Hindlimb muscle (tissue), 1 donor: ENCODE data around the gene UCK2. TPM values are rescaled to one million over a fixed set of nuclear protein-coding genes. Genes with fewer than 3 reads are reported as not detected.

Source experiments
- DNase-seq: peaks from one replicate; pipeline ENCODE4 v3.0.0-alpha.2; 2013
- polyA plus RNA-seq: library from polyadenylated mRNA; unstranded; fragments of 120-200 nt; gene quantifications from one replicate; pipeline ENCODE4 v1.2.1, GENCODE V29; 2013; ENCODE audit not compliant: insufficient read length

The UCK2 gene
- polyA plus RNA-seq, 1 donor, result 16.5 TPM

DNA sequence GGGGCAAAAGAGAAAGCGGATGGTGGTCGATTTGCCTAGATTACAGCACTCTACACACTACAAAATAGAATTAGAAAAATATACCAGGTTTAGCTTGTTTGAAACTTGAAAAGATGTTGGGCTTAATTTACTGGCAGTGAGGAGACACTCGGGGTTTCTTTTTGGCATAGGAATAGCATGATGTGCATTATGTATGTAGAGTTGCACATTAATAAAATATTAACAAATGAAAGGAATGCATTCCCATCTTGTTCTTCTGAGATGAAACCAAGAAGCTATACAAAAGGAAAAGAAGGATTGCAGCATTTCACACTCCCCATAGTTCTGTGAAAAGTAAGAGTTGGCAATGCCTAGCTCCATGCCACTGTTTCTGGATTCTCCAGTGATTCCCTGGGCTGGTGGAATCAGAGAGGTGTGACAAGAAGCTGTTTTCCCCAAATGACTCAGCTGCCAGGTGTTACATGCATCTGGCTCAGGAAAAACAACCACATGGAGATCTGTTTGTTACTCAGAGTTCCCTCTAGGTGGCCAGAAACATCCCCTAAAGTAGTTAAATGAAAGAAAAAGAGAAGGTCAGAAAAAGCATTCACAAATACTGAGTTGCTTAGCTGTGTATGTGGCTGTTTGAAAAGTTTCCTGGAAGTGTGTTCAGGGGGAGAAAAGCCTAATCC is 115.6 kb downstream of the UCK2 start:
- DNase-seq, result peak; percentile 4

GRCh38 chr1:165945911-165946310 is 118.5 kb downstream of the UCK2 start:
- no peak for DNase-seq

DNA sequence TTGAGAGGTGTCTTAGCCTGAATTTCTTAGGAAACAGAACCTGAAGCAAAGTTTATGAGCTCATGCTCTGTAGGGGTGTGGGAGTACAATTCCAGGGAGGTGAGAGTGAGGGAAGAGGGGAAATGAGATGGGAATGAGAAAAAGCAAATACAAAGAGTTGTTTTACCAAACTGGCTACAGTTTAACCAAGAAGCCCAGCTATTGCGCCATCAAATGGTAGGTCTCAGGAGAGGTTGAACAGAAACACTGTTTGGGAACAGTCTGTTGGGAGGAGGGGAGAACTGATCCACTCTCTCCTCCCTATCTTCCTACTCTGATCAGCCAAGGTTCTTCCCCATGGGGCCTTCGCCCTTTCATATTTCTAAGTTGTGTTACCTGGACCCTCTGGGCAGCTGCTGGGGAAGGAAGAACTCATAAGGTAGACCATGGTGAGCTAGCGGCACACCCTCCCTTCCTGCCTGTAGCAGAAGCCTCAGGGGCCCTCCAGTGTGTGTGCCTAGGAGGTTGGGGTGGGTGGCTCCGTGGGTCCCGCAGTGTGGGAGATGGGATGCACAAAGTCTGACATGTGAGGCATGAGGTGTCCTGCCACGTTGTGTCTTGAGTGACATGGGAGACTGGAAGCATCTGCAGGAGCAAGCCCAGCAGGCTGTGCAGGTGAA is 120.5 kb downstream of the UCK2 start:
- DNase-seq, result no peak

- peak; percentile 31 for DNase-seq
Observed at GRCh38 chr1:165949335-165950130, 122.1 kb downstream of the UCK2 start.

- peak; percentile 31 for DNase-seq
Observed at GRCh38 chr1:165954940-165955339, 127.5 kb downstream of the UCK2 start.

GRCh38 chr1:165958306-165958705 is 130.9 kb downstream of the UCK2 start:
- no peak for DNase-seq

DNA sequence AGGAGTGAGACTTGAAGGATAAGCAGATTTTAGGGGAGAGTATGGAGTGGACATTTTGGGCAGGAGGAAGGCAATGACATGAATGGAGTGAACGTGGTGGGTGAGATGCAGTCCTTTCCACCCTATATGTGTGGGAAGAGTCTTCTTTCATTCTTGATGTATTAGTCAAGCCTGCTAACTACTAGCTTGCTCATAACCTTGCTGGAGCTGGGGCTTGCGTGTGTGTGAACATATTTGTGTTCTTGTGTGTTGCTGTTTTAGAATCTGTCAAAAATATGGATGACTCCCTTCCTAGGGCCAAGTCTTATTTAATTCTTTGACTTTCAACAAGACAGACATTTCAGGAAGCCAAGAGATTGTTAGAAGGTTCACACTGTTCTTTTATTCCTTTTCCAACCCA is 132.7 kb downstream of the UCK2 start:
- DNase-seq, result no peak

GRCh38 chr1:165960881-165961280 is 133.5 kb downstream of the UCK2 start:
- no peak for DNase-seq

Other genes starting within 250 kb of the UCK2 start
- gene MGST3, start 196.4 kb upstream of the UCK2 start, polyA plus RNA-seq, result 152 TPM
- 45.9 TPM for gene ALDH9A1, start 129.1 kb upstream of the UCK2 start, polyA plus RNA-seq
- 48.7 TPM for gene TMCO1, start 58.7 kb upstream of the UCK2 start, polyA plus RNA-seq